GM19023 (cell line): ENCODE results near the gene STK24.

Source experiments
- ATAC-seq: cut with Tn5 transposase; IDR thresholded peaks from one replicate; pipeline ENCODE4 v1.9.1; 2021; ENCODE audit warnings: mild to moderate bottlenecking, moderate library complexity; ENCODE audit not compliant: unreplicated experiment

Gene STK24

GRCh38 chr13:98457053-98457452 lies 119.9 kb downstream of the STK24 start:
- ATAC-seq = no peak

GRCh38 chr13:98456413-98456845 lies 120.5 kb downstream of the STK24 start:
- ATAC-seq = no peak

GRCh38 chr13:98454389-98454881 lies 122.5 kb downstream of the STK24 start:
- ATAC-seq = no peak

- no peak for ATAC-seq
These were observed 123.8 kb downstream of the STK24 start for GRCh38 chr13:98452851-98453843.

GRCh38 chr13:98451676-98452470 lies 125.0 kb downstream of the STK24 start:
- ATAC-seq = no peak

- ATAC-seq = no peak
These were observed 126.3 kb downstream of the STK24 start for GRCh38 chr13:98450539-98451111.

- ATAC-seq = no peak
These were observed 126.9 kb downstream of the STK24 start for GRCh38 chr13:98450026-98450425.

GRCh38 chr13:98449273-98449672 lies 127.6 kb downstream of the STK24 start:
- no peak for ATAC-seq

- ATAC-seq = no peak
These were observed 128.3 kb downstream of the STK24 start for GRCh38 chr13:98448642-98448928.

GRCh38 chr13:98447881-98448641 lies 128.8 kb downstream of the STK24 start:
- no peak for ATAC-seq

- no peak for ATAC-seq
These were observed 129.8 kb downstream of the STK24 start for GRCh38 chr13:98447130-98447529.

- no peak for ATAC-seq
These were observed 130.7 kb downstream of the STK24 start for GRCh38 chr13:98446234-98446621.

- peak; percentile 90 for ATAC-seq
These were observed 131.3 kb downstream of the STK24 start for GRCh38 chr13:98445340-98446233.

GRCh38 chr13:98444381-98444780 lies 132.5 kb downstream of the STK24 start:
- ATAC-seq = no peak

GRCh38 chr13:98443800-98444325 lies 133.0 kb downstream of the STK24 start:
- no peak for ATAC-seq

- ATAC-seq = no peak
These were observed 133.6 kb downstream of the STK24 start for GRCh38 chr13:98443329-98443728.

GRCh38 chr13:98442391-98443230 lies 134.3 kb downstream of the STK24 start:
- ATAC-seq = no peak

GRCh38 chr13:98441056-98441676 lies 135.7 kb downstream of the STK24 start:
- no peak for ATAC-seq
